Right renal cortex interstitium (tissue), 3 donors: ENCODE data around the gene GLOD4. TPM values are rescaled to one million over a fixed set of nuclear protein-coding genes. Genes with fewer than 3 reads are reported as not detected.
"Not testable (repeated sequence)": the region's sequence is repeated elsewhere in the genome, so short reads cannot be mapped to it uniquely, and the experiment has no call there.

Experiments
- DNase-seq, 3 donors: peaks; one replicate each; pipeline ENCODE4 v3.0.0-alpha.2; 2013; ENCODE audit warnings: low read depth in 3 of 3, low spot score in 2 of 3
- polyA plus RNA-seq, 3 donors: library from polyadenylated mRNA; unstranded; fragments of 120-200 nt; gene quantifications; one replicate each; pipeline ENCODE4 v1.2.1, GENCODE V29; 2013; ENCODE audit not compliant: insufficient read length in 3 of 3

Gene GLOD4, protein sequence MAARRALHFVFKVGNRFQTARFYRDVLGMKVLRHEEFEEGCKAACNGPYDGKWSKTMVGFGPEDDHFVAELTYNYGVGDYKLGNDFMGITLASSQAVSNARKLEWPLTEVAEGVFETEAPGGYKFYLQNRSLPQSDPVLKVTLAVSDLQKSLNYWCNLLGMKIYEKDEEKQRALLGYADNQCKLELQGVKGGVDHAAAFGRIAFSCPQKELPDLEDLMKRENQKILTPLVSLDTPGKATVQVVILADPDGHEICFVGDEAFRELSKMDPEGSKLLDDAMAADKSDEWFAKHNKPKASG
- 100 to 1,000 TPM; 128 to 140 (median 138) TPM for polyA plus RNA-seq

DNA sequence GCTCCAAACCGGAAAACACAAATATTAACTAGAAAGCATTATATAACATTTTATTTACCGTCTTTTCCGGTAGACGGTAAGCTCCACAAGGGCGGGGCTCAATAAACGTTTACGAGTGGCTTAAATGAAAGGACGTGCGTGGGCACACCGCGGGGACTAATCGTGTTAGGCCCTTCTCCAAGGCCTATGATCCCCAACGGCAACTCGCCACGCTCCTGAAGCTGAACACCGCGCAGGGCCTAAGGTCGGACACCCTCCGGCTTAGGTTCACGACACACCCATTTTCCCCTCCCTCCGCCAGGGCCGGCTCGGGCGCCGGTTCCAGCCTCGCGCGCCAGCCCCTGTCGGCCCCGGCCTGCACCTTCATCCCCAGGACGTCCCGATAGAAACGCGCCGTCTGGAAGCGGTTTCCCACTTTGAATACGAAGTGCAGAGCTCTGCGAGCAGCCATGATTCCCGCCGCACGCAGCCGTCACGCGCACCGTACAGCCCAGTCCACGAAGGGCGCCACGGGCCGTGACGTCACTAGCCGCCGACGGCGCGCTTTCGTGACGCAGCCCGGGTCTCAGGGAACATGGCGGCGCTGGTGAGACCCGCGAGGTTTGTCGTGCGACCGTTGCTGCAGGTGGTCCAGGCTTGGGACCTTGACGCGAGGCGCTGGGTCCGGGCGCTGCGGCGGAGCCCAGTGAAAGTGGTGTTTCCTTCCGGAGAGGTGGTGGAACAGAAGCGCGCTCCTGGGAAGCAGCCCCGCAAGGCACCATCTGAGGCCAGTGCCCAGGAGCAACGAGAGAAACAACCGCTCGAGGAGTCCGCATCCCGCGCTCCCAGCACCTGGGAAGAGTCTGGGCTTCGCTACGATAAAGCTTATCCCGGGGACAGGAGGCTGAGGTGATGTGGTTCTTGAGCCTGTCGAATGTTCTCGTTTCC, at the start of gene GLOD4, which contains the start of gene MRM3:
Gene GLOD4, minus strand, starts transcription at position 476 of the 927 bp plus-strand sequence. Its CDS starts 25 bp downstream, at position 451.
Gene MRM3, plus strand, starts transcription at position 549 of the 927 bp plus-strand sequence. Its CDS starts 26 bp downstream, at position 575.
- peak; percentile 81 to 87 (median 86) for DNase-seq

GRCh38 chr17:830950-831349, 48.9 kb upstream of the GLOD4 start:
- DNase-seq, result no peak

DNA sequence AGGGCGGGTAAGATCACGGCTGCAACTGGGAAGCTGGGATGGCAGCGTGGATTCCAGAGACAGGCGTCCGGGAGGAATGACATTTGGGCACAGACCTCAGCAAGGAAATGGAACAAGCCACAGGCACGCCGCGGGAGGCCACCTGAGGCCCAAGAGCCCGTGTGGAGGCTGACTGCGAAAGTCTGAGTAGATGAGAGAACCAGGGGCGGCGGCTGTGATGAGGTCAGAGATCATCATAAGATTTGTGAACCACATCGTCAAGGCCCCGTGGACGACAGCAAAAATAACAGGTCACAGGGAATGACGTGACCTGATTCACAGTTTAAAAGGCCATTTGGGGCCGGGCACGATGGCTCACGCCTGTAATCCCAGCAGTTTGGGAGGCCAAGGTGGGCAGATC, 48.3 kb upstream of the GLOD4 start:
- DNase-seq, result no peak

- not testable (repeated sequence) for DNase-seq
Measured at GRCh38 chr17:829614-830013, 47.5 kb upstream of the GLOD4 start.

GRCh38 chr17:828761-829160, 46.7 kb upstream of the GLOD4 start:
- DNase-seq, result no peak

GRCh38 chr17:826778-827177, 44.7 kb upstream of the GLOD4 start:
- no peak for DNase-seq

GRCh38 chr17:825216-825615, 43.1 kb upstream of the GLOD4 start:
- no peak for DNase-seq

- DNase-seq, result no peak
Measured at GRCh38 chr17:824378-824777, 42.3 kb upstream of the GLOD4 start.

DNA sequence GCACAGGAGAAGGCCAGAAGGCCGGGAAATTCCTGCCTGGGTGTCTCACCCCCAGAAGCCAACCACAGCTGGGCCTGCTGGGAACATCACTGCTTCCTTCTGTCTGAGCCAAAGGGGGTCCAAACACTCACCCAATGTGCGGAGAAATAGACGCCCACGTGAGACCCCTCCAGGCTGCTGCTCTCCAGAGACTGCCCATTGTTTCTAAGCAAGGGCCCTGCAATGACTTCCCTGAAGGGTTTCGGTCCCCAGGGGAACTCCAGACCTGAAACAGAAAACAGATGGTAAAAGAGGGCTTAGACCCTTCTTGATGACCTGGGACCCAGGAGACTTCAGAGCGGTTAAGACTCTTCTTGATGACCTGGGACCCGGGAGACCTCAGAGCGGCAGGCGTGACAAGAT, 41.4 kb upstream of the GLOD4 start:
- DNase-seq, result no peak

GRCh38 chr17:819251-819650, 37.2 kb upstream of the GLOD4 start:
- DNase-seq, result no peak

DNA sequence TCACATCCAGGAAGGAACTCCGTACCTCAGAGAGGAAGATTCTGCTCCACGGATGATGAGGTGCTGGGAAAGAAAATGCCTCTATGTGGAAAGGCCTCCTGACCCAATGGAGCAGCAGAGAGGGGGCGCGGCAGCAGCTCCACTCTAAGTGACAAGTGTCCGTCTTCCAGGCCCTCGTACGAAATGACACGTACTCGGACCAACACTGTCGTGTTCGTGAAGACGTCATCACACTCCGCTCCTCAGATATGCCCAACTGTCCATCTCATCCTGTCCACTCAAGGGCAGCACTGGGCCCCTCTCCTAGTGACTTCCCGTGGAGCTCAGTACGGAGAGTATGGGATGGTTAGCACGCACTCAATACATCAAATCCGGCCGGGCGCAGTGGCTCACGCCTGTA, 32.3 kb upstream of the GLOD4 start:
- DNase-seq, result no peak

- no peak for DNase-seq
Measured at GRCh38 chr17:812638-813204, 30.6 kb upstream of the GLOD4 start.

DNA sequence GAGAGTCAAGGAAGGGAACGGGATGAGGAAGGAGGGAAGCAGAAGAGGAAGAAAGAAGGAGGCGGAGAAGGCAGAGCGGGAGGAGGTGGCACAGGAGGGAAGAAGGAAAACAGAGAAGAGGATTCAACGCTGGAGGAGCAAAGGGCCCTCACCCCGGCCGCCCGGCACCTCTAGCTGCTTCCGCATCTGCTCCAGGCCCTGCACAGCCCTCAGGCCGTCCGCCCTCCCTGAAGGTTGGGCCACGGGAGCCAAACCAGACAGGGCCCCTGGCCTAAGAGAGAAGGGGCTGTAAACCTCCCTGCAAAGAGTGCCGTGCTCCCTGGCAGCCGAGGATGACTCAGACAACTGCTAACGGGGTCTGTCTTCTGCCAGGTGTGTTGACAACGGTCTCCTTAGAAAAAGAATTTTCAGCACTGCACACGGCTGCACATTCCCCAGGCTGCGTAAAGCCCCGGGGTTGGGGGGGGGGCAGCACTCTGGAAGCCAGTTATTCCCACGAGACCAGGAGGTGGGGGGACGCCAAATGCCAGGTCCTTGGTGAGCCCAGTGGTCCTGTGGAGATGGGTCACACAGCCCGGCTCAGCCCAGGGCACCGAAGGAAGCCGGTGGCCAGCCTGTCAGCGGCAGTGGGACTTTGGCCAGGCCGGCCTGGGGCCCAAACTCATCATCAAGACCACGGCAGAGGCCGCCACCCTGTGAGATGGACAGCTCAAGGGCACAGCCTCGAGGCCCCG, 29.1 kb upstream of the GLOD4 start:
- DNase-seq, result no peak

GRCh38 chr17:807523-808294, 25.6 kb upstream of the GLOD4 start:
- DNase-seq, result no peak

GRCh38 chr17:806781-807522, 24.9 kb upstream of the GLOD4 start:
- DNase-seq, result no peak

DNA sequence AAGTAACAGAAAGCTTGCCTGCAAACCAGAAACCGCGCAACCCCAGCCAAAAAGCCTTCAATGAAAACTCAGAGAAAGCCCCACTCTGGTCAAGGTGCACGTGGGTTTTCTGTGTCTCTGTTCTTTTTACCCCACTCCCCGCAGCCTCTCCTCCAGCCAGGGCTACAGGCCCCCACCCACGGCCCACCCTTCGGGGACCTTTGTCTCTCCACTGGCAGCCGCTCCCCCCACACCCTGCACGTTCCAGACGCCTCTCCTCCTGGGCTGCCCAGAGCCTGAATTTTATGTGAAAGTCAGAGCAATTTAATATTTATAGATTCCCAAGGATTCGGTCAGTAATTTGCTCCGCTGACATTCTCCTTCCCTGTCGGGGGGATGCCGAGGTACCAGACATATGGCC, 24.3 kb upstream of the GLOD4 start:
- no peak for DNase-seq

DNA sequence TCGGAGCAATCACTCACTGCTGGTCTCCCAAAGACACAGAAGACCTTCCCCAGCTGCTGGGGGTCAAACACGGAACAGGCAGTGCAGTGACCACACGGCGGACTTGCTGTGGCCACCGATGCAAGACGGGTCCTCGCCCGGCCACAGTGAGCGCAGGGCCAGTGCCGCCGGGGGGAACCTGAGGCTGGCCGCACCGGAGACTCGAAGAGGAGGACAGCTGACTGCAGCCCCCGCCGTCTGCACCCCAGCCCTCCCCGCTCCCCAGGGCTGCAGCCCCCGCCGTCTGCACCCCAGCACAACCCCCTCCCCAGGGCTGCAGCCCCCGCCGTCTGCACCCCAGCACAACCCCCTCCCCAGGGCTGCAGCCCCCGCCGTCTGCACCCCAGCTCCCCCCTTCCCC, 23.8 kb upstream of the GLOD4 start:
- DNase-seq, result not testable (repeated sequence)

DNA sequence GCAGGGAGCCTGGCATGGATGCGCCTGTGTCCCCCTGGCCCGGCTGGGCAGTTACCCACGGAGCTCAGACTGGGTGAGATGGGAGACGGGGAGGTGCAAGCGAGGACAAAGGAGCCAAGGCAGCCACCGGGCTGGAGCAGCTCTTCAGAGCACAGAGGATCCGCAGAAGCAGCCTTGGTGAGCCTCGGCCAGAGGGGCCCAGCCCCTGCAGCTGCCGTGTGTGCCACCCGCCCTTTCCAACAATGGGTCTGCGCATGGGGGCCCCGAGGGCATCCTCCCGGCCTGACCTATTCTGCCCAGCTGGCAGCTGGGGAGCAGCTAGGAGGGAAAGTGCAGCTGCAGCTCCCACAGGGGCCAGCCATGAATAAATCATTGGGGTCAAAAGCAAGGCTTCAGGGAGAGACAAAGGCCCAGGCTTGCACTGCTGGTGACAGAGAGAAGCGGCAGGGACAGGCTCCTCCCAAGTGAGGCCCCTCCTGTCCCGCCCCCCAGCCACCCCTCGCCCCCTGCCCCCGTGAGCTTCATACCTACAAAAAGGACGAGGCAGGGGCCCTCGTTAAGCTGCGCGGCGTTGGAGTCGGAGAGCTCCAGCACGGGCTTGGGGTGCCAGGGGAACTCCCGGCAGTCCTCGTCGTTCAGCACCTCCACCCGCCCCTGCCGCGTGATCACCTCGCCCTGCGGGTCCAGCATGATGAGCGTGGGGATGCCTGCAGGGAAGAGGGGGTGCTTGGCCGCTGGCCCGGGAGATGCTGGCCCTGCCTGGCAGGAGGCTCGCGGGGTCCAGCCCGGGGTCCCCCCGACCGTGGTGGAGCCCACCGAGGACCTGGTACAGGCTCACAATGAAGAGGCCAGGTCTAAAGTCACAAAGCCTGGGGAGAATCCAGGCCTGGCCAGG, 22.7 kb upstream of the GLOD4 start:
- no peak for DNase-seq
